Skeletal muscle satellite cell (primary cell): ENCODE measurements around the gene KDM4C.

ENCODE experiments used
- H3K27me3 ChIP-seq: 2 replicates; pipeline ENCODE4 v1.7.0; 2013; ENCODE audit warnings: low read length; ENCODE audit not compliant: control insufficient read depth, insufficient read depth
- H3K36me3 ChIP-seq: 2 replicates; pipeline ENCODE4 v1.7.0; 2013; ENCODE audit warnings: mild to moderate bottlenecking, control low read depth, low read length; ENCODE audit not compliant: insufficient read depth
- H3K4me1 ChIP-seq: 2 replicates; pipeline ENCODE4 v1.7.0; 2013; ENCODE audit warnings: low read length; ENCODE audit not compliant: control insufficient read depth, insufficient read depth
- H3K4me2 ChIP-seq: 2 replicates; pipeline ENCODE4 v1.7.0; 2013; ENCODE audit warnings: mild to moderate bottlenecking, low read length
- H3K4me3 ChIP-seq: 2 replicates; pipeline ENCODE4 v1.7.0; 2013; ENCODE audit warnings: low read length
- H3K9ac ChIP-seq: 2 replicates; pipeline ENCODE4 v1.7.0; 2013; ENCODE audit warnings: mild to moderate bottlenecking, low read depth, low read length, moderate library complexity
- H3K9me3 ChIP-seq: replicated peaks from 2 replicates; pipeline ENCODE4 v1.7.0; 2013; ENCODE audit warnings: mild to moderate bottlenecking, control low read depth, low read length

KDM4C gene

GRCh38 chr9:6897207-6897822, 139.5 kb downstream of the KDM4C start:
- Histone ChIP-seq H3K4me3 (no peak overlapping the region), H3K9ac (no peak overlapping the region), H3K4me1 (peaks cover 2% of the 10 kb centered on the region), H3K9me3 (no peaks in the 10 kb centered on the region), H3K36me3 (no peaks in the 10 kb centered on the region), H3K27me3 (no peaks in the 10 kb centered on the region), H3K4me2 (no peak overlapping the region)

- H3K4me2 ChIP-seq, result no peak overlapping the region
- H3K4me3 ChIP-seq, result no peak overlapping the region
- H3K9me3 ChIP-seq, result no peaks in the 10 kb centered on the region
- H3K9ac ChIP-seq, result no peak overlapping the region
- H3K27me3 ChIP-seq, result no peaks in the 10 kb centered on the region
- peaks cover 8% of the 10 kb centered on the region for H3K4me1 ChIP-seq
- no peaks in the 10 kb centered on the region for H3K36me3 ChIP-seq
Measured at GRCh38 chr9:6897898-6898302, 140.1 kb downstream of the KDM4C start.

GRCh38 chr9:6899274-6899673, 141.5 kb downstream of the KDM4C start:
- no peaks in the 10 kb centered on the region for H3K36me3 ChIP-seq
- no peaks in the 10 kb centered on the region for H3K9me3 ChIP-seq
- no peak overlapping the region for H3K4me3 ChIP-seq
- H3K4me2 ChIP-seq, result no peak overlapping the region
- H3K27me3 ChIP-seq, result no peaks in the 10 kb centered on the region
- H3K9ac ChIP-seq, result no peak overlapping the region
- peaks cover 8% of the 10 kb centered on the region for H3K4me1 ChIP-seq

- Histone ChIP-seq H3K9me3 (no peaks in the 10 kb centered on the region), H3K4me3 (no peak overlapping the region), H3K4me1 (peaks cover 8% of the 10 kb centered on the region), H3K9ac (no peak overlapping the region), H3K4me2 (no peak overlapping the region), H3K36me3 (no peaks in the 10 kb centered on the region), H3K27me3 (no peaks in the 10 kb centered on the region)
Measured at GRCh38 chr9:6900440-6900883, 142.7 kb downstream of the KDM4C start.

GRCh38 chr9:6901180-6901579, 143.4 kb downstream of the KDM4C start:
- no peaks in the 10 kb centered on the region for H3K27me3 ChIP-seq
- no peak overlapping the region for H3K9ac ChIP-seq
- no peak overlapping the region for H3K4me2 ChIP-seq
- no peaks in the 10 kb centered on the region for H3K36me3 ChIP-seq
- no peaks in the 10 kb centered on the region for H3K9me3 ChIP-seq
- peaks cover 8% of the 10 kb centered on the region for H3K4me1 ChIP-seq
- no peak overlapping the region for H3K4me3 ChIP-seq

GRCh38 chr9:6902423-6902822, 144.7 kb downstream of the KDM4C start:
- no peaks in the 10 kb centered on the region for H3K9me3 ChIP-seq
- H3K36me3 ChIP-seq, result no peaks in the 10 kb centered on the region
- H3K27me3 ChIP-seq, result no peaks in the 10 kb centered on the region
- no peak overlapping the region for H3K4me3 ChIP-seq
- H3K9ac ChIP-seq, result no peak overlapping the region
- H3K4me1 ChIP-seq, result peaks cover 8% of the 10 kb centered on the region
- no peak overlapping the region for H3K4me2 ChIP-seq

GRCh38 chr9:6904371-6904770, 146.6 kb downstream of the KDM4C start:
- no peaks in the 10 kb centered on the region for H3K9me3 ChIP-seq
- H3K36me3 ChIP-seq, result no peaks in the 10 kb centered on the region
- no peaks in the 10 kb centered on the region for H3K27me3 ChIP-seq
- H3K4me1 ChIP-seq, result peaks cover 8% of the 10 kb centered on the region
- H3K4me3 ChIP-seq, result no peak overlapping the region
- H3K4me2 ChIP-seq, result no peak overlapping the region
- H3K9ac ChIP-seq, result no peak overlapping the region

GRCh38 chr9:6905850-6906375, 148.1 kb downstream of the KDM4C start:
- Histone ChIP-seq H3K4me3 (no peak overlapping the region), H3K36me3 (no peaks in the 10 kb centered on the region), H3K4me2 (no peak overlapping the region), H3K27me3 (no peaks in the 10 kb centered on the region), H3K4me1 (peaks cover 8% of the 10 kb centered on the region), H3K9me3 (no peaks in the 10 kb centered on the region), H3K9ac (no peak overlapping the region)

- no peak overlapping the region for H3K9ac ChIP-seq
- H3K4me2 ChIP-seq, result no peak overlapping the region
- no peaks in the 10 kb centered on the region for H3K36me3 ChIP-seq
- no peaks in the 10 kb centered on the region for H3K27me3 ChIP-seq
- H3K9me3 ChIP-seq, result no peaks in the 10 kb centered on the region
- H3K4me3 ChIP-seq, result no peak overlapping the region
- peaks cover under 1% of the 10 kb centered on the region for H3K4me1 ChIP-seq
Measured at GRCh38 chr9:6907772-6908381, 150.1 kb downstream of the KDM4C start.

- Histone ChIP-seq H3K9ac (no peak overlapping the region), H3K4me3 (no peak overlapping the region), H3K4me2 (no peak overlapping the region), H3K27me3 (no peaks in the 10 kb centered on the region), H3K4me1 (no peaks in the 10 kb centered on the region), H3K9me3 (no peaks in the 10 kb centered on the region), H3K36me3 (no peaks in the 10 kb centered on the region)
Measured at GRCh38 chr9:6909181-6909580, 151.4 kb downstream of the KDM4C start.

GRCh38 chr9:6910032-6910431, 152.3 kb downstream of the KDM4C start:
- H3K4me1 ChIP-seq, result no peaks in the 10 kb centered on the region
- H3K36me3 ChIP-seq, result no peaks in the 10 kb centered on the region
- no peak overlapping the region for H3K4me3 ChIP-seq
- no peaks in the 10 kb centered on the region for H3K27me3 ChIP-seq
- H3K9me3 ChIP-seq, result no peaks in the 10 kb centered on the region
- H3K4me2 ChIP-seq, result no peak overlapping the region
- H3K9ac ChIP-seq, result no peak overlapping the region

- H3K4me2 ChIP-seq, result no peak overlapping the region
- H3K9me3 ChIP-seq, result no peaks in the 10 kb centered on the region
- no peaks in the 10 kb centered on the region for H3K36me3 ChIP-seq
- H3K9ac ChIP-seq, result no peak overlapping the region
- no peaks in the 10 kb centered on the region for H3K27me3 ChIP-seq
- H3K4me3 ChIP-seq, result no peak overlapping the region
- H3K4me1 ChIP-seq, result no peaks in the 10 kb centered on the region
Measured at GRCh38 chr9:6910497-6910896, 152.7 kb downstream of the KDM4C start.
